Measurements from ENCODE around the gene KCNH2.
"Not testable (repeated sequence)": the region's sequence is repeated elsewhere in the genome, so short reads cannot be mapped to it uniquely, and the experiment has no call there.

The KCNH2 gene

DNA sequence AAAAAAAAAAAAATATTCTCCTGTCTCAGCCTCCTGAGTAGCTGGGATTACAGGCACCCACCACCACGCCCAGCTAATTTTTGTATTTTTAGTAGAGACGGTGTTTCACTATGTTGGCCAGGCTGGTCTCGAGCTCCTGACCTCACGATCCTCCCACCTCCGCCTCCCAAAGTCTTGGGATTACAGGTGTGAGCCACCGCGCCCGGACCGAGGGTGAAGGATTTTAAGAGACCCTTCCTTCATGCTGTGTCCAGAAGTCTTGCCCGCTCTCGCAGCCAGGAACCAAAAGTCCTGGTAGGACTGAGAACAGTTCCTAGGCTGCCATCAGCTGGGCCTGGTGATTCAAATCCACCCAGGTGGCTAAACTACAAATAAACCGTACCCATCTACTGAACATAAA, 33.5 kb upstream of the KCNH2 start:
- DNase-seq (ENCODE audit: low read depth), result not testable (repeated sequence)

DNA sequence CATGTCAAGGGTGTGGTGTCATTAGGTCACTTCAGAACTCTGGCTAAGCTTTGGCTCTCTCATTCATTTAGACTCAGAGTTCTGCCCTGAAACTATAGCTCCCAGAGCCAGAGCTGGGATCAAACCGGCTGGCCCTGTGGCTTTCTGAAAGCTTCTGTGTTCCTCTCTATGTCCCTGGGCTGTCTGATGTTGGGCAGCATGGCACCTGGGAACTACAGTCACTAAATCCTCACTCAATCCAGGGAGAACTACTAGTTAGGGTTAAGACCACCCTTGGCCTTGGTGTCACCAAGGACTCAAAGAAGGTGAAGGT, 32.9 kb upstream of the KCNH2 start:
- DNase-seq (ENCODE audit: low read depth), result no peak

DNA sequence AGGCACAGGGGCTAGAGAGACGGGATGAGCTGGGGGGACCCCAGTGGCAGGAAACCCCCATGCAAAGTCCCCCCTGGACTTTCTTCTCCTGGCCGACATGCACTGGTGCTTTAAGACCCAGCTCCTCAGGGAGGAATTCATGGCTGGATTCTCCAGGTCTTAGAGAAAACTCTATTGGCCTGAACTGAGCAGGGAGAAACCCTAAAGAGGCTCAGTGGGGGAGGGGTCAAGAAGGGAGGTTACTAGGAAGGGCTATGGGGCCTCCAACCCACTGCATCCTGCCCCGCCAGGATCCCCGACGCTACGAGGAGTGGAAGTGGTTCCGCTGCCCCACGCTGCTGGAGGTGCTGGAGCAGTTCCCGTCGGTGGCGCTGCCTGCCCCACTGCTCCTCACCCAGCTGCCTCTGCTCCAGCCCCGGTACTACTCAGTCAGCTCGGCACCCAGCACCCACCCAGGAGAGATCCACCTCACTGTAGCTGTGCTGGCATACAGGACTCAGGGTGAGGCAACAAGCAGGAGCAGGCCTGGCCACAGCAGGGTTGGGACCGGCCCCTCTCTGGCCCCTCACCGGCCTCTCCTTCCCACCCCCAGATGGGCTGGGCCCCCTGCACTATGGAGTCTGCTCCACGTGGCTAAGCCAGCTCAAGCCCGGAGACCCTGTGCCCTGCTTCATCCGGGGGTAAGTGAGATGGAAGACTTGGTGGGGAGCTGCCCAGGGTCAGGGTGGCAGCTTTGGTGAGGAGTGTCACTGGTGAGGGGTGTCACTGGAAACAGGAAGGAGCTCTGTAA, 32.4 kb upstream of the KCNH2 start:
- no peak for DNase-seq (ENCODE audit: low read depth)

DNA sequence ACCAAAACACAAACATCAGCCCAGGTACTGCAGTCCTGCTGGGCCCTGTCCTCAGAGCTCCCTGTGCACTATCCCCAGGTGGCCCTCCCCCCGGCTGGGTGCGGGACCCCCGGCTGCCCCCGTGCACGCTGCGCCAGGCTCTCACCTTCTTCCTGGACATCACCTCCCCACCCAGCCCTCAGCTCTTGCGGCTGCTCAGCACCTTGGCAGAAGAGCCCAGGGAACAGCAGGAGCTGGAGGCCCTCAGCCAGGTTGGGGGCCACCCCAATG, 31.9 kb upstream of the KCNH2 start:
- no peak for DNase-seq (ENCODE audit: low read depth)

DNA sequence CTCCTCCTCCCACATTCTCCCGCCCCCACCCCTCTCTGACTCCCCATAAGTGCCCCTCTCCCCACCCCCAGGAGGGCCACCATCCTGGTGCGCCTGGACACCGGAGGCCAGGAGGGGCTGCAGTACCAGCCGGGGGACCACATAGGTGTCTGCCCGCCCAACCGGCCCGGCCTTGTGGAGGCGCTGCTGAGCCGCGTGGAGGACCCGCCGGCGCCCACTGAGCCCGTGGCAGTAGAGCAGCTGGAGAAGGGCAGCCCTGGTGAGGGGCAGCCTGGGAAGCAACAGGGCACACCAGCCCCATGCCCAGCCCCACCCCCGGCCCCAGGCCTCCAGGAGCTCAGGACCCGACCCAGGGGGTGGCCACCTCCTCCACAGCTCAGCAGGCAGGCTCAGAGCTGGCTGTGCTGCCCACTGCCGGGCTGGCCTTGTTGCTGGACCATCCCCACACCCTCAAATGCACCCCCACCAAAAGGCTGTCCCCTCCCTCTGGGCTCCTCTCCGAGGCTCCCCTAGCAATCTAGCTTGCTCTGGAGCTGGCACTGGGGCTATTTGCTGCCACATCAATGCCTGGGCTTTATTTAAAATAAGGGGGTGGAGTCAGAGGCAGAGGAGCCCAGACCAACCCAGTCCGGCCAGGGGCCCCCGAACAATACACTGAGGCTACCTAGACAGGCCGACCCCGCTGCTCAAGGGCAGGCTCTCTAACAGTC, 31.4 kb upstream of the KCNH2 start:
- DNase-seq (ENCODE audit: low read depth), result no peak

DNA sequence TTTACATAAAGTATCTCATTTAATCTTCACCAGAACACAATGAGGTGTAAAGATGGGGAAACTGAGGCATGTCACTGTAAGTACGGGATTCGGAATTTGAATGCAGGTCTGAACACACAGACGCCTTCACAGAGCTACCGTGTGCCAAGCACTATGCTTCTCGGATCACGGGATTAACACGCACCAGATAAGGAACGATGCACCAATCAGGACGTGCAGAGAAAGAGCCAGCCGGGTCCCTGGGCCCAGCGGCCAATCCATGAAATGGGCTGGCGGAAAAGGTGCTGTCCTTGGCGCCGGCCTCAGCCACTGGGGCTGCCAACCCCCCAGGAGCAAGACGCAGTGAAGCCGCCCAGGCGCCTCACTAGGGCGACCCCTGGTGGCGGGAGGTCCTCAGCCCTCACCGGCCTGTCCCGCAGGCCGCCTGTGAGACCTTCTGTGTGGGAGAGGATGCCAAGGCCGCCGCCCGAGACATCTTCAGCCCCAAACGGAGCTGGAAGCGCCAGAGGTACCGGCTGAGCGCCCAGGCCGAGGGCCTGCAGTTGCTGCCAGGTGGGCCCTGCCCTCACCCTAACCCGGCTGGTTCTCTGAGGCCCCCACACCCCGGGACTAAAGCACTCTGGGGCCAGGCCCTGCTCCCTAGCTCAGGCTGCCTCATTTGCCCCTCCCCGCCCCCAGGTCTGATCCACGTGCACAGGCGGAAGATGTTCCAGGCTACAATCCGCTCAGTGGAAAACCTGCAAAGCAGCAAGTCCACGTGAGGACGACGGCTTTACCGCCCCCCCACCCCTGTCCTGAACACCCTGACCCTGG, 30.6 kb upstream of the KCNH2 start:
- no peak for DNase-seq (ENCODE audit: low read depth)

DNA sequence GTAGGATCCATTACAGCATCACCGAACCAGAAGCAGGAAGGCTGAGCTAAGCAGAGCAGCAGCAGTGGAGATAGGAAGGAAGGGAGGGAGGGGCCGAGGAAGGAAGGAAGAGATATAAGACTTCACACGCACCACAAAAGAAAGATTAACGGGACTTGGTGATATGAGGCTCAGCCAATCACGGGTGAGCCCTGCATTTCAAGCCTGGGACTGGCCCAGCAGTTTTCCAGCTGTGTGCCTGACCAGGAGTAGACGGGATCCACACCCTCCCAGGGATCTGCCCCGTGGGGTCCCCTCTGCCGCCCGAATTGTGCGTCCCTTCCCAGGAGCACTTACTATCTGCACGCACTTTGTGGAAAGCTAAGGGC, 30.0 kb upstream of the KCNH2 start:
- no peak for DNase-seq (ENCODE audit: low read depth)

DNA sequence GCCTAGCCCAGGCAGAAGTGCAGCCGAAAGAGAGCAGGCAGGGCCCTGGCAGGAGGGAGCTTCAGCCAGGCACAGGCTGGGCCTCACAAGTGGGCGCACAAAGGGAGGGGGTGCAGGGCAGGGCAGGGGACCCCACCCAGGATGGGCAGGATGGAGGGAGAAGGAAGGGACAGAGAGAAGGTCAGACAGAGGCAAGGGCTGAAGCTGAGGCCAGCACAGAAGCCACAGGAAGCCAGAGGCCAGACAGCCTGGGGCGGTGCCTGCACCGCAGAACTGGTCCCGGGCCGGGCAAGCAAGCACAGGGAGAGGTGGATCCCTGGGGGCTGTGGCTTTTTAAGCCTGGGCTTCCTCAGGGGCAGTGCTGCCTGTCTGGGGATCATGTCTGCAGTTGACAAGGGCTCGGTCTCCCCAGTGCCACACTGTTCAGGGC, 29.4 kb upstream of the KCNH2 start:
- DNase-seq (ENCODE audit: low read depth), result no peak

DNA sequence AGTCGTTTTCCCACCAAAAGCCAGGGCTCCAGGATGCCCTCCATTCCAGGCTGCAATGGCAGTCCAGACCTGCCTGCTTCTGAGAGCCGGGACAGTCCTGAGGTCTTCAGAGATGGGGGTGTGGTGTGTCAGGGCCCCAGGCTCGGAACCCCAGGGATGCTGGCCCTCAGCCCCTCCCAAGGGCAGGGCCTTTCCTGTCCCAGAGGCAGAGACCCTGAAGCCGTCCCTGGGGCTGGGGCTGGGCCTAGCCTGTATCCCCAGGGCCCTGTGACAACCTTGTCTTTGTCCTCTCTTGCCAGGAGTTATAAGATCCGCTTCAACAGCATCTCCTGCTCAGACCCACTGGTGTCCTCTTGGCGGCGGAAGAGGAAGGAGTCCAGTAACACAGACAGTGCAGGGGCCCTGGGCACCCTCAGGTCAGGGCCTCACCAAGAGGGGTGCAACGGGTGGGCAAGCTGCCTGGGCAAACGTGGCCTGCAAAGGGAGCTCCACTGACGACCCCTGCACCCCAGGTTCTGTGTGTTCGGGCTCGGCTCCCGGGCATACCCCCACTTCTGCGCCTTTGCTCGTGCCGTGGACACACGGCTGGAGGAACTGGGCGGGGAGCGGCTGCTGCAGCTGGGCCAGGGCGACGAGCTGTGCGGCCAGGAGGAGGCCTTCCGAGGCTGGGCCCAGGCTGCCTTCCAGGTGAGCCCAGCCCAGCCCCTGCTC, 28.6 kb upstream of the KCNH2 start:
- DNase-seq (ENCODE audit: low read depth), result no peak

DNA sequence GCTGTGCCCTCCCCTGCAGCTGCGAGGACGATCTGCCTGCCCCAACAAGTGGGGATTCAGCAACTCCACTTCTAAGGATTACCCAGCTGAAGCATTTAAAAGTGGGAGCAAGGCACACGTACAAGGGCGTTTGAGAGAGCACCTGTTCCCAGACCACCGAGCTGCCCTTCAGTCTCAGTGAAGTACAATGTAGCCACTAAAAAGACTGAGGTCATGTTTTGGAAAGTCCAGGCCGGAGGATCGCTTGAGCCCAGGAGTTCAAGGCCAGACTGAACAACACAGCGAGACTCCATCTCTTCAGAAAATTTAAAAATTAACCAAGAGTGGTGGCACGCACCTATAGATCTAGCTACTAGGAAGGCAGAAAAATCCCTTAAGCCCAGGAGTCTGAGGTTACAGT, 27.4 kb upstream of the KCNH2 start:
- DNase-seq (ENCODE audit: low read depth), result no peak

DNA sequence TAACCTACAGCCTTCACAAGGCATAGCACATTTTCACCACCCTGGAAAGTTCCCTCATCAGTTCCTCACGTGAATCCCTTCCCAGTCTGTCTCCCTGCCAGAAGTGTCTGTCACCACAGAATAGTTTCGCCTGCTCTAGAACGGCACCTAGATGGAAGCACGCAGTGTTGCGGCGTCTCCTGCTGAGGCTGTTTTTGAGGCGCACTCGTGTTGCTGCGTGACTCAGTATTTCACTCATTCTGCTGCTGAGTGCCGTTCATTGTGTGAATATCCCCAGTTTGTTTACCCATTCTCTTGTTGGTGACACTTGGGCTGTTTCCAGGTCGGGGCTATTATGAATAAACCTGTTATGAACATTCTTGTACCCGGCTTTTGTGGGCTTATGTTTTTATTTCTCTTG, 25.5 kb upstream of the KCNH2 start:
- DNase-seq (ENCODE audit: low read depth), result no peak

DNA sequence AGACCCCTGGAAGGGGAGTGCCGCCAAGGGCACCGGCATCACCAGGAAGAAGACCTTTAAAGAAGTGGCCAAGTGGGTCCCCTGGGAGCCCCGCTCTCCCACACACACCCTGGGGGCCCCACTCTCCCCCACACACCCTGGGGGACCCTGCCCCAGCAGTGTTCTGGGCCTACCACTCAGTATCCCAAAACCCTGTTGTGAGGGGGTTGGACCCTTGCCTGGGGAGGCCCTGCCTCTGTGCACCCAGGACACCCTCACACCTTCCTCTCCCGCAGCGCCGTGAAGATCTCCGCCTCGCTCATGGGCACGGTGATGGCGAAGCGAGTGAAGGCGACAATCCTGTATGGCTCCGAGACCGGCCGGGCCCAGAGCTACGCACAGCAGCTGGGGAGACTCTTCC, 23.4 kb upstream of the KCNH2 start:
- DNase-seq (ENCODE audit: low read depth), result no peak

DNA sequence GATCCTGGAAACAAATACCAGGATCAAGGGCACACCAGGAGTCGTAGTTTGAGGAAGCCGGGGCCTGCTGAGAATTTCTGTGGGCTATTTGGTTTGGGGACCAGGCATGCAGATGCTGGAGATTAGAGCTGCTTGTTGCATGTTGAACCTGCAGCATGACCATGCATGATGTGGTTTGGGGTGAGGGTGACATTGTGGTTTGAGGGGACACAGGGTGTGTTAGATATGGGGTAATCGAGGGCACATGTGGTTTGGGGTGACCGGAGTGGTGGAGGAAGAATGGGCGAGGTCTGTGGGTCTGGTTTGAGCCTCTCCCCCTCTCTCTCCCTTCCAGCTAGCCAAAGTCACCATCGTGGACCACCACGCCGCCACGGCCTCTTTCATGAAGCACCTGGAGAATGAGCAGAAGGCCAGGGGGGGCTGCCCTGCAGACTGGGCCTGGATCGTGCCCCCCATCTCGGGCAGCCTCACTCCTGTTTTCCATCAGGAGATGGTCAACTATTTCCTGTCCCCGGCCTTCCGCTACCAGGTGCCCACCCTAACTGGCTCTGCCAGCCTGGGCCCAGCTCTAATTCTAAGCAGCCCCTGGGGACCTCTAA, 22.9 kb upstream of the KCNH2 start:
- no peak for DNase-seq (ENCODE audit: low read depth)

DNA sequence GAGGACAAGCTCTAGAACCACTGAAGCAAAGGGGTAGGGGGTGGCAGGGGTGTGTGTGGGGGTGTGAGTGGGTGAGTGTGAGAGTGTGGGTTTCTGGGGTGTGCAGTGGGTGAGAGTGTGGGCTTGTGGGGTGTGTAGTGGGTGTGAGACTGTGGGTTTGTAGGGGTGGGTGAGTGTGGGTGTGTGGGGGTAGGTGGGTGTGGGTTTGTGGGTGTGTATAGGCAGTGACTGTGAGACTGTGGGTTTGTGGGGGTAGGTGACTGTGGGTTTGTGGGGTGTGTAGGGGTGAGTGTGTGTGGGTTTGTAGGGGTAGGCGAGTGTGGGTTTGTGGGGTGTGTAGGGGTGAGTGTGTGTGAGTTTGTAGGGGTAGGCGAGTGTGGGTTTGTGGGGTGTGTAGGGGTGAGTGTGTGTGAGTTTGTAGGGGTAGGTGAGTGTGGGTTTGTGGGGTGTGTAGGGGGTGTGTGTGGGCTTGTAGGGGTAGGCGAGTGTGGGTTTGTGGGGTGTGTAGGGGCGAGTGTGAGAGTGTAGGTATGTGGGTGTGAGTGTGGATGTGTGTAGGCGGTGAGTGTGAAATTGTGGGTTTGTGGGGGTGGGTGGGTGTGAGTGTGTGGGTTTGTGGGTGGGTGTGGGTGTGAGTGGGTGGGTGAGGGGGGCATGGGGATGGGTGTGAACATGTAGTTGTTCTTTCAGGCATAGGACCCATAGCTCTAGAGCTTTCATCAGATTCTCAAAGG, 21.5 kb upstream of the KCNH2 start:
- DNase-seq (ENCODE audit: low read depth), result no peak

DNA sequence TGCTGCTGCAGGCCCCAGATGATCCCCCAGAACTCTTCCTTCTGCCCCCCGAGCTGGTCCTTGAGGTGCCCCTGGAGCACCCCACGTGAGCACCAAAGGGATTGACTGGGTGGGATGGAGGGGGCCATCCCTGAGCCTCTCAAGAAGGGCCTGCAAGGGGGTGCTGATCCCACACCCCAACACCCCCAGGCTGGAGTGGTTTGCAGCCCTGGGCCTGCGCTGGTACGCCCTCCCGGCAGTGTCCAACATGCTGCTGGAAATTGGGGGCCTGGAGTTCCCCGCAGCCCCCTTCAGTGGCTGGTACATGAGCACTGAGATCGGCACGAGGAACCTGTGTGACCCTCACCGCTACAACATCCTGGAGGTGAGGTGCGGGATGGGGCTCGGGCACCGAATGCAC, 20.9 kb upstream of the KCNH2 start:
- DNase-seq (ENCODE audit: low read depth), result no peak

DNA sequence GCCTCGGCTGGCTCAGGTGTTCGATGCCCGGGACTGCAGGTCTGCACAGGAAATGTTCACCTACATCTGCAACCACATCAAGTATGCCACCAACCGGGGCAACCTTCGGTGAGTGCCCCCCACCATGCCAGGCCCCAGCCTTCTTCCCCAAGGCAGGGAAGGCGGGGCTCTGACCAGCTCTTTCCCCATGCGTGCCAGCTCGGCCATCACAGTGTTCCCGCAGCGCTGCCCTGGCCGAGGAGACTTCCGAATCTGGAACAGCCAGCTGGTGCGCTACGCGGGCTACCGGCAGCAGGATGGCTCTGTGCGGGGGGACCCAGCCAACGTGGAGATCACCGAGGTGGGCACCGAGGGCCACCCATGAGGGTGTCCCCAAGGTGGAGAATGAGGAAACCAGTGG, 20.2 kb upstream of the KCNH2 start:
- no peak for DNase-seq (ENCODE audit: low read depth)

DNA sequence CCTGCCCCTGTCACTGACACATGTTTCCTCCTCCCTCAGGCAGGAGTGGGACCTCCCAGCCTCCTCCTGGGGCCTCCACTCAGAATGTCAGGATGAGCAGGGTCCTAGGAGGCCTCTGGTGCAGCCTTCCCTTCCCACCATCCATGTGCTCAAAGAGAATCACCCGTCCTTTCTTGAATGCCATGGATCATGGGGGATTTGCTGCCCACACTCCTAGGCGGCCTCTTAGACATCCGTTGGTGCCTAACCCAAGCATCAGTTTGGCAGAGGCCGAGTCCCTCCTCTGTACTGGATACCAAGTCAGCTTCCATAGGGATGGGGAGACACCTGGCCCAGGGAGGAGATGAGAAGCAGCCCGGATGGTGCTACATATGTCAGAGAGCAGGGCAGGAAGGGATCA, 19.7 kb upstream of the KCNH2 start:
- no peak for DNase-seq (ENCODE audit: low read depth)

DNA sequence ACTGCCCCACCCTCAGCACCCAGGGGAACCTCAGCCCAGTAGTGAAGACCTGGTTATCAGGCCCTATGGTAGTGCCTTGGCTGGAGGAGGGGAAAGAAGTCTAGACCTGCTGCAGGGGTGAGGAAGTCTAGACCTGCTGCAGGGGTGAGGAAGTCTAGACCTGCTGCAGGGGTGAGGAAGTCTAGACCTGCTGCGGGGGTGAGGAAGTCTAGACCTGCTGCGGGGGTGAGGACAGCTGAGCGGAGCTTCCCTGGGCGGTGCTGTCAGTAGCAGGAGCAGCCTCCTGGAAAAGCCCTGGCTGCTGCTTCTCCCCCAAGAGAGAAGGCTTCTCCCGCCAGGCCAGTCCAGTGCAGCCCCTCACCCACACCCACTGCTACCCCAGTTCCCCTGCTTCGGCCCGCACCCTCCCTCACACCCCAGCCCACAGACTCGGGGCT, 19.0 kb upstream of the KCNH2 start:
- no peak for DNase-seq (ENCODE audit: low read depth)

DNA sequence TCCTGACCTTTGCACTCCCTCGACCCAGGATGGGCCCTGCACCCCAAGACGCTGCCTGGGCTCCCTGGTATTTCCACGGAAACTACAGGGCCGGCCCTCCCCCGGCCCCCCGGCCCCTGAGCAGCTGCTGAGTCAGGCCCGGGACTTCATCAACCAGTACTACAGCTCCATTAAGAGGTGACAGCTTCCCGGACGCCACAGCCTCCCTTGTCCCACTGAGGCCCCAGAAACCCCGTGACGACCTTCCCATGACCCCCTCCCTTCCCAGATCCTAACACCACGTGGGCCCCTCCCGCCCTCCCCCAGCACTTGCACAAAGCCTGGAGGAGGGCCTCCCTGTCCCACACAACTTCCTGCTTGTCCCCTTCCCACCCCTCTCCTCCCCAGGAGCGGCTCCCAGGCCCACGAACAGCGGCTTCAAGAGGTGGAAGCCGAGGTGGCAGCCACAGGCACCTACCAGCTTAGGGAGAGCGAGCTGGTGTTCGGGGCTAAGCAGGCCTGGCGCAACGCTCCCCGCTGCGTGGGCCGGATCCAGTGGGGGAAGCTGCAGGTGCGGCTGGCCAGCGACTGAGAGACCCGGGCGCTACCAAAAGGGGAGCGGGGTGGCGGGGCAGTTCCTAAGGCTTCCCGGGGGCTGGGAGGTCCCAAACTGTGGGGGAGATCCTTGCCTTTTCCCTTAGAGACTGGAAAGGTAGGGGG, 18.4 kb upstream of the KCNH2 start:
- no peak for DNase-seq (ENCODE audit: low read depth)

DNA sequence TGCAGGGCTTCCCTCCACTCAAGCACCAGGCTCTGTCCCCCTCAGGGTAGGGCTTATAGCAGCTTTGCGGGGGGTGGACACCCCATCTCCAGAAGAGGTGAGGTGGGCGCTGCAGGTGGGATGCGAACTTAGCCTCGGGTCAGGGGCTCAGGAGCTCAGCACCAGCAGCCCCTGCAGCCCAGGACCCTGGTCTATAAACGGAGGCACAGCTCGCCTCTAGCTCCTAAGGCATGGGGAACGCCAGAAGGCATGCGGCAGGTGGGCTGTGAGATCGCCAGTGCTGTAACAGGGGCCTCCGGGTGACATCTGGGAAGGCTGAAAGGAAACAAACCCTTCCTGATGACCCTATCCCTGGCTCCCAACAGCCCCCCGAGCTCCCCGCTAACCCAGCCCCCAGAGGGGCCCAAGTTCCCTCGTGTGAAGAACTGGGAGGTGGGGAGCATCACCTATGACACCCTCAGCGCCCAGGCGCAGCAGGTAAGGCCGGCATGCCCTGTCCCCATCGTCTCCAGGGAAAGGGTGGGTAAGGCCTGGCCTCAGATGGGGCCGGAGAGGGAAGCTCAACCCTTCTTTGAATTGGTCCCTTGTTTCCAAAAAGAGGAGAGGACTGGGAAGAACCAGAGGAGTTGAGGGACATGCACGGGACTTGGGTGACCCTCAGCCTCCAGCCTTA, 16.9 kb upstream of the KCNH2 start:
- no peak for DNase-seq (ENCODE audit: low read depth)
